ENCODE results near the gene PLA2G4F. TPM values are rescaled to one million over a fixed set of nuclear protein-coding genes. Genes with fewer than 3 reads are reported as not detected.

The PLA2G4F gene
- total RNA-seq, 1 experiment from 2014 or later = not detected

- Histone ChIP-seq H3K23me2 (ENCODE audit: insufficient read length, low read depth, low read length, poor library complexity, severe bottlenecking) (peaks cover 5% of the 10 kb centered on the region), H3K23ac (ENCODE audit: insufficient read length, low read depth, low read length) (no peak overlapping the region), H4K91ac (ENCODE audit: insufficient read length, low read depth, low read length) (no peak overlapping the region), H2BK15ac (ENCODE audit: low read depth, low read length) (no peak overlapping the region), H2BK12ac (ENCODE audit: insufficient read length, low read depth, low read length) (no peak overlapping the region), H3T11ph (ENCODE audit: low read length) (no peak overlapping the region), H3K4me2 (ENCODE audit: insufficient read depth, insufficient read length, low read length) (no peak overlapping the region), H3K9ac (ENCODE audit: extremely low read depth, insufficient read length, low read length) (no peak overlapping the region), H2AFZ (ENCODE audit: low read length) (no peak overlapping the region), H2BK120ac (ENCODE audit: low read depth, low read length, poor library complexity, severe bottlenecking) (no peak overlapping the region), H4K8ac (replicated peaks; ENCODE audit: insufficient read length, low read depth, low read length) (no peak overlapping the region), H3K79me1 (ENCODE audit: insufficient read depth, low read depth, low read length, poor library complexity, severe bottlenecking) (no peaks in the 10 kb centered on the region), H3K14ac (ENCODE audit: insufficient read depth, low read length) (no peak overlapping the region), H4K5ac (ENCODE audit: insufficient read length, low read depth, low read length) (no peak overlapping the region), H3K79me2 (ENCODE audit: insufficient read depth, low read length) (no peaks in the 10 kb centered on the region), H2BK20ac (ENCODE audit: low read depth, low read length, poor library complexity, severe bottlenecking) (no peak overlapping the region), H2AK5ac (ENCODE audit: insufficient read length, low read length) (no peak overlapping the region), H3K18ac (ENCODE audit: insufficient read length, low read depth, low read length) (no peak overlapping the region), H4K20me1 (ENCODE audit: control insufficient read depth, insufficient read depth, insufficient read length) (no peaks in the 10 kb centered on the region), H3K4ac (ENCODE audit: low read depth, low read length) (no peak overlapping the region), H3K27ac (ENCODE audit: insufficient read length, low read depth, low read length) (no peak overlapping the region), H2BK5ac (ENCODE audit: insufficient read length, low read length) (no peak overlapping the region), H3K4me1 (ENCODE audit: insufficient read depth, low read length) (no peaks in the 10 kb centered on the region), H3K27me3 (ENCODE audit: insufficient read depth, low read length) (no peaks in the 10 kb centered on the region), H3K9me3 (ENCODE audit: control insufficient read depth, low read depth, low read length) (no peaks in the 10 kb centered on the region), H3K56ac (ENCODE audit: insufficient read length, low read depth, low read length) (no peak overlapping the region)
- Mint-ChIP-seq H3K9me3 (no peaks in the 10 kb centered on the region), H3K4me3 (no peak overlapping the region), H3K4me1 (peaks cover 11 to 12% of the 10 kb centered on the region in 2 experiments), H3K27me3 (ENCODE audit: low read depth) (no peaks in the 10 kb centered on the region), H3K27ac (no peak overlapping the region), H3K36me3 (ENCODE audit: insufficient read depth in 1 of 3, low read depth in 3 of 3) (peaks cover 0 to 11% (median 0%) of the 10 kb centered on the region in 3 experiments; a peak in 4 of 7 replicates)
- TF ChIP-seq, protein P1, sequence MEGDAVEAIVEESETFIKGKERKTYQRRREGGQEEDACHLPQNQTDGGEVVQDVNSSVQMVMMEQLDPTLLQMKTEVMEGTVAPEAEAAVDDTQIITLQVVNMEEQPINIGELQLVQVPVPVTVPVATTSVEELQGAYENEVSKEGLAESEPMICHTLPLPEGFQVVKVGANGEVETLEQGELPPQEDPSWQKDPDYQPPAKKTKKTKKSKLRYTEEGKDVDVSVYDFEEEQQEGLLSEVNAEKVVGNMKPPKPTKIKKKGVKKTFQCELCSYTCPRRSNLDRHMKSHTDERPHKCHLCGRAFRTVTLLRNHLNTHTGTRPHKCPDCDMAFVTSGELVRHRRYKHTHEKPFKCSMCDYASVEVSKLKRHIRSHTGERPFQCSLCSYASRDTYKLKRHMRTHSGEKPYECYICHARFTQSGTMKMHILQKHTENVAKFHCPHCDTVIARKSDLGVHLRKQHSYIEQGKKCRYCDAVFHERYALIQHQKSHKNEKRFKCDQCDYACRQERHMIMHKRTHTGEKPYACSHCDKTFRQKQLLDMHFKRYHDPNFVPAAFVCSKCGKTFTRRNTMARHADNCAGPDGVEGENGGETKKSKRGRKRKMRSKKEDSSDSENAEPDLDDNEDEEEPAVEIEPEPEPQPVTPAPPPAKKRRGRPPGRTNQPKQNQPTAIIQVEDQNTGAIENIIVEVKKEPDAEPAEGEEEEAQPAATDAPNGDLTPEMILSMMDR (conservative IDR thresholded peaks at IDR 0.05) = no peak
- DNase-seq = no peak
- WGBS (ENCODE audit: extremely low coverage, insufficient read length, low lambda C conversion rate) = no CpG with 5 or more reads among the region's 3 CpGs
These were observed 47.5 kb upstream of the PLA2G4F start for GRCh38 chr15:42203891-42204290.
